B cell (primary cell): ENCODE data around the gene ZNF784. TPM values are rescaled to one million over a fixed set of nuclear protein-coding genes. Genes with fewer than 3 reads are reported as not detected.
A peak's percentile ranks its signal among the peaks of the same experiment; 100 is the strongest.

Source experiments
- ATAC-seq: fragments of 200-7000 bp; cut with Tn5 transposase; one replicate; pipeline ENCODE4 v1.10.0; 2021; ENCODE audit warnings: low read depth, mild to moderate bottlenecking, moderate number of reproducible peaks, moderate library complexity
- CTCF ChIA-PET: fragments of 350-600 bp; sonication (Branson Sonifier 250); formaldehyde crosslinking; loops from one replicate; lab custom pipeline; 2021; ENCODE audit warnings: antibody characterized with exemption, inconsistent platforms; lab: Charles Lee
- POLR2A ChIA-PET: fragments of 350-600 bp; sonication (Branson Sonifier 250); formaldehyde crosslinking; loops from one replicate; lab custom pipeline; 2021; ENCODE audit warnings: antibody characterized with exemption; lab: Charles Lee
- DNase-seq: peaks from one replicate; pipeline ENCODE4 v3.0.0; 2013
- H2AFZ ChIP-seq: 2 replicates; pipeline ENCODE4 v1.6.1; 2012; ENCODE audit warnings: mild to moderate bottlenecking, low read depth, low read length; ENCODE audit not compliant: insufficient read depth, poor library complexity, severe bottlenecking
- H3K27ac ChIP-seq, 2 donors: 1 replicate in 1 of 2; 2 replicates in 1 of 2; pipeline ENCODE4 v1.5.1; 2012 to 2013; ENCODE audit warnings: low read length in 2 of 2, mild to moderate bottlenecking in 2 of 2, moderate library complexity in 1 of 2
- H3K27me3 ChIP-seq, 4 experiments: fragments of 200-600 bp in 1 of 4; sonication (generic) in 1 of 4; replicated peaks in 1 of 4; 1 replicate in 2 of 4; 2 replicates in 2 of 4; pipeline versions ENCODE4 v1.6.1 to v1.7.0; 2013 to 2016; ENCODE audit warnings: low read length in 3 of 4, mild to moderate bottlenecking in 2 of 4, mixed read lengths in 1 of 4, moderate library complexity in 1 of 4; ENCODE audit not compliant: insufficient read depth in 4 of 4, control insufficient read depth in 3 of 4; ENCODE audit errors: control extremely low read depth in 1 of 4
- H3K36me3 ChIP-seq, 2 experiments: replicated peaks in 1 of 2; 1 replicate in 1 of 2; 2 replicates in 1 of 2; pipeline versions ENCODE4 v1.6.1 to v1.7.1; 2013; ENCODE audit warnings: low read length in 1 of 2; ENCODE audit not compliant: insufficient read depth in 2 of 2, control insufficient read depth in 1 of 2; ENCODE audit errors: control extremely low read depth in 1 of 2, extremely low read depth in 1 of 2
- H3K4me1 ChIP-seq, 2 donors: fragments of 200-600 bp in 1 of 2; sonication (generic) in 1 of 2; 1 replicate in 1 of 2; 2 replicates in 1 of 2; pipeline versions ENCODE4 v1.5.1 to v1.6.1; 2013 to 2017; ENCODE audit warnings: low read length in 2 of 2; ENCODE audit not compliant: control insufficient read depth in 2 of 2, insufficient read depth in 2 of 2
- H3K4me2 ChIP-seq: replicated peaks from 2 replicates; pipeline ENCODE3; 2012; ENCODE audit warnings: mild to moderate bottlenecking, low read depth, low read length; ENCODE audit not compliant: poor library complexity, severe bottlenecking
- H3K4me3 ChIP-seq, 5 experiments: fragments of 200-600 bp in 1 of 5; sonication (generic) in 1 of 5; 1 replicate in 3 of 5; 2 replicates in 2 of 5; pipeline versions ENCODE4 v1.5.1 to v1.7.0; 2011 to 2016; ENCODE audit warnings: low read length in 4 of 5, mild to moderate bottlenecking in 4 of 5, low read depth in 2 of 5, control low read depth in 1 of 5, moderate library complexity in 1 of 5; ENCODE audit not compliant: insufficient read depth in 1 of 5; ENCODE audit errors: control extremely low read depth in 1 of 5, extremely low read depth in 1 of 5
- H3K79me2 ChIP-seq: fragments of 200-600 bp; sonication (generic); one replicate; pipeline ENCODE4 v1.6.0; 2016; ENCODE audit warnings: low read length; ENCODE audit not compliant: control insufficient read depth, insufficient read depth
- H3K9ac ChIP-seq: fragments of 200-600 bp; sonication (generic); 2 replicates; pipeline ENCODE4 v1.6.1; 2017; ENCODE audit warnings: mild to moderate bottlenecking, low read length, moderate library complexity
- H3K9me3 ChIP-seq, 3 donors: one replicate each; pipeline versions ENCODE4 v1.6.1 to v1.7.1; 2013; ENCODE audit warnings: low read length in 2 of 3; ENCODE audit not compliant: control insufficient read depth in 2 of 3, insufficient read depth in 1 of 3; ENCODE audit errors: control extremely low read depth in 1 of 3
- H4K20me1 ChIP-seq: 2 replicates; pipeline ENCODE4 v1.6.0; 2012; ENCODE audit warnings: mild to moderate bottlenecking, low read length; ENCODE audit not compliant: insufficient read depth, control insufficient read depth, poor library complexity, severe bottlenecking
- H3K27ac Mint-ChIP-seq: one replicate; pipeline ENCODE4 v1.8.0; 2021; ENCODE audit warnings: mixed read lengths
- H3K27me3 Mint-ChIP-seq: one replicate; pipeline ENCODE4 v1.8.0; 2021; ENCODE audit warnings: mixed read lengths
- H3K4me1 Mint-ChIP-seq: one replicate; pipeline ENCODE4 v1.8.0; 2021; ENCODE audit warnings: mixed read lengths
- H3K4me3 Mint-ChIP-seq: one replicate; pipeline ENCODE4 v1.8.0; 2021; ENCODE audit warnings: mixed read lengths
- H3K9me3 Mint-ChIP-seq: one replicate; pipeline ENCODE4 v1.8.0; 2022; ENCODE audit warnings: mixed read lengths; ENCODE audit not compliant: insufficient read depth
- EZH2 ChIP-seq: IDR thresholded peaks from 2 replicates; pipeline ENCODE4 v1.6.1; 2012; ENCODE audit warnings: borderline replicate concordance, low read depth, mild to moderate bottlenecking, moderate library complexity, low read length; ENCODE audit not compliant: insufficient read depth, poor library complexity, severe bottlenecking
- WGBS: methylation state at CpG from one replicate; pipeline ENCODE4 v1.1.5; 2013; ENCODE audit warnings: missing lambda C conversion rate; ENCODE audit not compliant: insufficient coverage; 5-methylcytosine and 5-hydroxymethylcytosine counted together
- intact Hi-C: fragments of 100-400 bp; cut with micrococcal nuclease; formaldehyde crosslinking; loops from one replicate; pipeline ENCODE4 v1.10.0; 2022
- polyA plus RNA-seq: library from polyadenylated mRNA; depleted of rRNA; stranded (reverse); fragments of >200 nt; gene quantifications from 2 replicates; pipeline ENCODE4 v1.2.3, GENCODE V29; 2012
- total RNA-seq, 2 donors: library from RNA; stranded (reverse); fragments of 120-200 nt in 1 of 2; gene quantifications; 1 replicate in 1 of 2; 2 replicates in 1 of 2; pipeline versions ENCODE4 v1.2.3 to v1.2.4, GENCODE V29; 2013 to 2022
- TF ChIP-seq, protein P1 (sequence below): fragments of 200-600 bp; IDR thresholded peaks from one replicate; pipeline ENCODE4 v1.8.0; 2022; ENCODE audit warnings: antibody characterized with exemption, mild to moderate bottlenecking

Gene ZNF784
- total and polyA plus RNA-seq, 2 donors (not counting 1 experiment from before 2014, with no cell fraction given), result 9.2 to 9.7 TPM

GRCh38 chr19:55647732-55648584, 23.6 kb upstream of the ZNF784 start, which contains the start of gene CCDC106:
Gene CCDC106 (plus strand): TSS chr19:55648212. CDS start chr19:55649047, 835 bp downstream.
- no peaks in the 10 kb centered on the region for H3K27me3 Mint-ChIP-seq
- Histone ChIP-seq H3K4me3 (peak within 1 kb of the TSS; percentile 79 to 96 (median 90)), H3K27ac (peak within 1 kb of the TSS; percentile 79 to 90), H3K27me3 (no peaks in the 10 kb centered on the region), H3K9me3 (no peaks in the 10 kb centered on the region), H3K4me2 (peak within 1 kb of the TSS; percentile 86), H3K79me2 (peaks cover 47% of the 10 kb centered on the region), H3K9ac (peak within 1 kb of the TSS; percentile 85), H3K4me1 (peaks cover 38 to 53% of the 10 kb centered on the region in 2 donors), H4K20me1 (peaks cover 21% of the 10 kb centered on the region), H3K36me3 (peaks cover 0 to 38% of the 10 kb centered on the region in 2 experiments), H2AFZ (peak within 1 kb of the TSS; percentile 84)
- ATAC-seq (peak; percentile 36), DNase-seq (peak; percentile 86)
- H3K4me3 Mint-ChIP-seq, result peak within 1 kb of the TSS; percentile 97
- under 1% methylated on average over 75 of the region's 87 CpGs for WGBS
- intact Hi-C loops, result no loop called here
- peak within 1 kb of the TSS; percentile 92 for H3K27ac Mint-ChIP-seq
- peaks cover 60% of the 10 kb centered on the region for H3K4me1 Mint-ChIP-seq
- TF ChIP-seq, protein P1, sequence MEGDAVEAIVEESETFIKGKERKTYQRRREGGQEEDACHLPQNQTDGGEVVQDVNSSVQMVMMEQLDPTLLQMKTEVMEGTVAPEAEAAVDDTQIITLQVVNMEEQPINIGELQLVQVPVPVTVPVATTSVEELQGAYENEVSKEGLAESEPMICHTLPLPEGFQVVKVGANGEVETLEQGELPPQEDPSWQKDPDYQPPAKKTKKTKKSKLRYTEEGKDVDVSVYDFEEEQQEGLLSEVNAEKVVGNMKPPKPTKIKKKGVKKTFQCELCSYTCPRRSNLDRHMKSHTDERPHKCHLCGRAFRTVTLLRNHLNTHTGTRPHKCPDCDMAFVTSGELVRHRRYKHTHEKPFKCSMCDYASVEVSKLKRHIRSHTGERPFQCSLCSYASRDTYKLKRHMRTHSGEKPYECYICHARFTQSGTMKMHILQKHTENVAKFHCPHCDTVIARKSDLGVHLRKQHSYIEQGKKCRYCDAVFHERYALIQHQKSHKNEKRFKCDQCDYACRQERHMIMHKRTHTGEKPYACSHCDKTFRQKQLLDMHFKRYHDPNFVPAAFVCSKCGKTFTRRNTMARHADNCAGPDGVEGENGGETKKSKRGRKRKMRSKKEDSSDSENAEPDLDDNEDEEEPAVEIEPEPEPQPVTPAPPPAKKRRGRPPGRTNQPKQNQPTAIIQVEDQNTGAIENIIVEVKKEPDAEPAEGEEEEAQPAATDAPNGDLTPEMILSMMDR, result no peak
- TF ChIP-seq EZH2, result no peak
- no peaks in the 10 kb centered on the region for H3K9me3 Mint-ChIP-seq
- ChIA-PET POLR2A (interaction anchor here (0.5 to 2.2 kb wide), 10 partner anchors 8 to 1200 kb away, joined by 3 to 55 read pairs (median 6); partner anchors contain the start of genes FIZ1, ISOC2, ZNF784 and ZNF865), CTCF (interaction anchor here (0.7 to 7.2 kb wide), 10 partner anchors 13 to 264 kb away, joined by 3 to 131 read pairs (median 4); partner anchors contain the start of genes TMEM238 and ZNF865)
